OCI-LY7 (cell line): ENCODE data around the gene QRFPR. TPM values are rescaled to one million over a fixed set of nuclear protein-coding genes. Genes with fewer than 3 reads are reported as not detected.
"Not testable (repeated sequence)": the region's sequence is repeated elsewhere in the genome, so short reads cannot be mapped to it uniquely, and the experiment has no call there.

Experiments
- BruUV-seq: library from RNA; stranded (reverse); fragments of 400-500 nt; replicated peaks from 2 replicates; lab custom pipeline; 2021; lab: Mats Ljungman, UMichigan
- CTCF ChIA-PET: fragments of 300-600 bp; sonication (Branson Sonifier 250); formaldehyde crosslinking; loops from one replicate; lab custom pipeline; 2022; ENCODE audit warnings: antibody characterized with exemption; ENCODE audit not compliant: unreplicated experiment; lab: Charles Lee
- POLR2A ChIA-PET: fragments of 300-600 bp; sonication (Branson Sonifier 250); formaldehyde crosslinking; loops from one replicate; lab custom pipeline; 2022; ENCODE audit warnings: antibody characterized with exemption; lab: Charles Lee
- DNase-seq: peaks from one replicate; pipeline ENCODE4 v3.0.0-alpha.2; 2015; ENCODE audit warnings: low spot score
- H2AFZ ChIP-seq: fragments of 200-600 bp; sonication (generic), shearing (Covaris generic); 2 replicates; pipeline ENCODE4 v1.6.1; 2014; ENCODE audit warnings: mild to moderate bottlenecking, antibody characterized with exemption, low read length, moderate library complexity
- H3K27ac ChIP-seq: fragments of 200-600 bp; sonication (generic); 2 replicates; pipeline ENCODE4 v1.5.1; 2014; ENCODE audit warnings: mixed run types, low read depth, mild to moderate bottlenecking, moderate library complexity, low read length, inconsistent platforms; ENCODE audit not compliant: poor library complexity, severe bottlenecking
- H3K36me3 ChIP-seq: fragments of 200-600 bp; sonication (generic); 2 replicates; pipeline ENCODE4 v1.6.1; 2014; ENCODE audit warnings: mild to moderate bottlenecking, antibody characterized with exemption, low read length, moderate library complexity, mixed read lengths; ENCODE audit not compliant: insufficient read depth
- H3K4me1 ChIP-seq: fragments of 200-600 bp; sonication (generic); 2 replicates; pipeline ENCODE4 v1.5.1; 2014; ENCODE audit warnings: mild to moderate bottlenecking, low read length; ENCODE audit not compliant: insufficient read depth, poor library complexity, severe bottlenecking
- H3K4me2 ChIP-seq: fragments of 200-600 bp; sonication (generic); 2 replicates; pipeline ENCODE4 v1.6.1; 2014; ENCODE audit warnings: mild to moderate bottlenecking, low read length
- H3K4me3 ChIP-seq: fragments of 200-600 bp; sonication (generic); 2 replicates; pipeline ENCODE4 v1.5.1; 2014; ENCODE audit warnings: mild to moderate bottlenecking, low read depth, low read length; ENCODE audit not compliant: poor library complexity, severe bottlenecking
- H3K79me2 ChIP-seq: fragments of 200-600 bp; sonication (generic); 2 replicates; pipeline ENCODE4 v1.6.1; 2016; ENCODE audit warnings: low read depth, mild to moderate bottlenecking, low read length, moderate library complexity, mixed read lengths; ENCODE audit not compliant: insufficient read depth
- H3K9me2 ChIP-seq: fragments of 200-600 bp; sonication (generic); 2 replicates; pipeline ENCODE4 v1.6.1; 2016; ENCODE audit warnings: mild to moderate bottlenecking, low read length, mixed read lengths; ENCODE audit not compliant: insufficient read depth
- H3K9me3 ChIP-seq: fragments of 200-600 bp; sonication (generic); 2 replicates; pipeline ENCODE4 v1.6.1; 2014; ENCODE audit warnings: mild to moderate bottlenecking, mixed run types, low read length, mixed read lengths
- H4K20me1 ChIP-seq: fragments of 200-600 bp; sonication (generic); 2 replicates; pipeline ENCODE4 v1.6.1; 2014; ENCODE audit warnings: mild to moderate bottlenecking, antibody characterized with exemption, low read length, moderate library complexity, mixed read lengths; ENCODE audit not compliant: insufficient read depth
- CTCF ChIP-seq: fragments of 200-600 bp; sonication (generic); conservative IDR thresholded peaks from 2 replicates; pipeline ENCODE4 v1.5.1; 2014; ENCODE audit warnings: mild to moderate bottlenecking, antibody characterized with exemption, low read length, moderate library complexity, mixed read lengths
- EZH2phosphoT487 ChIP-seq: fragments of 200-600 bp; sonication (generic); IDR thresholded peaks from 2 replicates; pipeline ENCODE4 v1.6.1; 2018; ENCODE audit warnings: low read depth, borderline replicate concordance, mild to moderate bottlenecking, mixed run types, antibody characterized with exemption, low read length, moderate library complexity, mixed read lengths
- intact Hi-C: fragments of 100-400 bp; cut with micrococcal nuclease; formaldehyde crosslinking; loops from one replicate; pipeline ENCODE4 v1.10.0; 2022; ENCODE audit not compliant: unreplicated experiment
- total RNA-seq, 2 experiments: library from RNA; depleted of rRNA in 1 of 2; stranded (reverse); fragments of >200 nt in 1 of 2; shearing (Covaris generic) in 1 of 2; gene quantifications; 2 replicates each; pipeline ENCODE4 v1.2.3, GENCODE V29; 2014 to 2022

The QRFPR gene
- total RNA-seq, 2 experiments from 2014 or later, result not detected

GRCh38 chr4:121321466-121321865 is 59.4 kb downstream of the QRFPR start:
- H3K4me2 ChIP-seq, result no peak overlapping the region
- TF ChIP-seq CTCF, result no peak
- TF ChIP-seq EZH2phosphoT487, result no peak
- H3K4me3 ChIP-seq, result no peak overlapping the region
- no peak for DNase-seq
- POLR2A ChIA-PET, result interaction anchor here (0.5 kb wide), 1 partner anchor 43 kb away, joined by 3 read pairs; no protein-coding TSS in a partner anchor
- H3K9me3 ChIP-seq, result no peaks in the 10 kb centered on the region
- no peak overlapping the region for H2AFZ ChIP-seq
- CTCF ChIA-PET, result no interaction called here
- H3K36me3 ChIP-seq, result no peaks in the 10 kb centered on the region
- H4K20me1 ChIP-seq, result no peaks in the 10 kb centered on the region; the same call in 1 of the 2 replicates
- no peaks in the 10 kb centered on the region for H3K4me1 ChIP-seq
- no peak overlapping the region for H3K27ac ChIP-seq
- H3K79me2 ChIP-seq, result no peaks in the 10 kb centered on the region
- no peaks in the 10 kb centered on the region for H3K9me2 ChIP-seq
- intact Hi-C loops, result loop anchor here (5.0 kb wide), 1 partner anchor 1191 kb away; no protein-coding TSS in a partner anchor
- BruUV-seq, result no TSS peak

GRCh38 chr4:121316091-121316490 is 64.7 kb downstream of the QRFPR start:
- CTCF ChIA-PET, result no interaction called here
- H4K20me1 ChIP-seq, result no peaks in the 10 kb centered on the region
- H3K36me3 ChIP-seq, result no peaks in the 10 kb centered on the region
- no peaks in the 10 kb centered on the region for H3K4me1 ChIP-seq
- H2AFZ ChIP-seq, result no peak overlapping the region
- no peak overlapping the region for H3K4me3 ChIP-seq
- H3K4me2 ChIP-seq, result no peak overlapping the region
- no TSS peak for BruUV-seq
- DNase-seq, result no peak
- no peaks in the 10 kb centered on the region for H3K9me3 ChIP-seq
- POLR2A ChIA-PET, result no interaction called here
- TF ChIP-seq EZH2phosphoT487 (no peak), CTCF (no peak)
- intact Hi-C loops, result no loop called here
- no peaks in the 10 kb centered on the region for H3K9me2 ChIP-seq
- H3K79me2 ChIP-seq, result no peaks in the 10 kb centered on the region
- H3K27ac ChIP-seq, result no peak overlapping the region

- H3K36me3 ChIP-seq, H3K27ac ChIP-seq, intact Hi-C loops, H3K4me1 ChIP-seq, BruUV-seq, H3K79me2 ChIP-seq, H3K4me3 ChIP-seq, H4K20me1 ChIP-seq, H3K4me2 ChIP-seq, POLR2A ChIA-PET, CTCF ChIA-PET, H3K9me3 ChIP-seq, H3K9me2 ChIP-seq, H2AFZ ChIP-seq, DNase-seq: not testable (repeated sequence)
Observed at GRCh38 chr4:121313430-121313829, 67.4 kb downstream of the QRFPR start.
